ENCODE data around the gene SALL4.
"Not testable (repeated sequence)": the region's sequence is repeated elsewhere in the genome, so short reads cannot be mapped to it uniquely, and the experiment has no call there.

The SALL4 gene

GRCh38 chr20:51763965-51764602, 38.2 kb downstream of the SALL4 start:
- DNase-seq, result no peak

- DNase-seq, result no peak
Observed at GRCh38 chr20:51760905-51761546, 41.3 kb downstream of the SALL4 start.

DNA sequence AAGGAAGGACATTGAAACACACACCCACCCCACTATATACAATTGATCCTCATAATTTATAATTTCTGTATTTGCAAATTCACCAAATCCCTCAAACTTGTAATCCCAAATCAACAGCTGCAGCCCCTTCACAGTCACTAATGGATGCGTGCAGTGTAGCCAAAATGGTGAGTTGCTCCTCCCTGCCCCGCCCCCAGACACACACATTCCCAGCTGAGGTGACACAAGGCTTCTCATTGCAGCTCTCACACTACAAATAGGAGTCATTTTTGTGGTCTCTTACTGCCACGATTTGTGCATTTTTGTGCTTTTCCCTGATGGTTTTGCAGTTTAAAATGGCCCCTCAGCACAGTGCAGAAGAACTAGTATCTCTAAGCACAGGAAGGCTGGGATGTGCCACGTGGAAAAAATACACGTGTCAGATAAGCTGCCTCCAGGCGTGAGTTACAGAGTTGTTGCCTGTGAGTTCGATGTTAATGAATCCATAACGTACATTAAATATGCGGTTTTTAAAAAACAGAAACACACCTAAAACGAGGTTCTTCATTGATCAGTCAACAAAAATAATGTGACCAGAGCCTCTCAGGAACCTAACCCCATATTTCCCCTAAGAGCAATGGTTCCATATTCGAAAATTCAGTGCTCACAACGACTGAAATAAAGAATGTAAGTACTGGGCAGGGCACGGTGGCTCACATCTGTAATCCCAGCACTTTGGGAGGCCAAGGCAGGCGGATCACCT, 42.4 kb downstream of the SALL4 start:
- DNase-seq, result no peak

GRCh38 chr20:51758978-51759544, 43.3 kb downstream of the SALL4 start:
- DNase-seq, result no peak

DNA sequence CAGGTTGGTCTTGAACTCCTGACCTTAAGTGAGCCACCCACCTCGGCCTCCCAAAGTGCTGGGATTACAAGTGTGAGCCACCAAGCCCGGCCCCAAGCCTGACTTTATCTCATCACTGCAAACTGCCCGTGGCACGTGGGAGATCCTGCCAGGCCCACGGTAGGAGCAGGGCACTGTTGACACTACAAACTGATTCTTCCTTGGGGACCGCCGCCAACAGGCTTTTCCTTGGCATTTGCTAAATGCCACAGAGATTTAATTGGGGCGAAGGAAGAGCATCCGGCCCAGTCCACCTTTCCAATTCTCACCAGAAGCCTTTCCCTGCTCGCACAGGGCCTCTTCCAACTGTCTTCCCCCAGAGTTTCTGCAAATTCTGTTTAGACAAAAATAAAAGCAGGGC, 45.1 kb downstream of the SALL4 start:
- no peak for DNase-seq

GRCh38 chr20:51756653-51757052, 45.7 kb downstream of the SALL4 start:
- no peak for DNase-seq

GRCh38 chr20:51753220-51753619, 49.1 kb downstream of the SALL4 start:
- not testable (repeated sequence) for DNase-seq

- DNase-seq, result no peak
Observed at GRCh38 chr20:51752343-51752951, 49.9 kb downstream of the SALL4 start.

DNA sequence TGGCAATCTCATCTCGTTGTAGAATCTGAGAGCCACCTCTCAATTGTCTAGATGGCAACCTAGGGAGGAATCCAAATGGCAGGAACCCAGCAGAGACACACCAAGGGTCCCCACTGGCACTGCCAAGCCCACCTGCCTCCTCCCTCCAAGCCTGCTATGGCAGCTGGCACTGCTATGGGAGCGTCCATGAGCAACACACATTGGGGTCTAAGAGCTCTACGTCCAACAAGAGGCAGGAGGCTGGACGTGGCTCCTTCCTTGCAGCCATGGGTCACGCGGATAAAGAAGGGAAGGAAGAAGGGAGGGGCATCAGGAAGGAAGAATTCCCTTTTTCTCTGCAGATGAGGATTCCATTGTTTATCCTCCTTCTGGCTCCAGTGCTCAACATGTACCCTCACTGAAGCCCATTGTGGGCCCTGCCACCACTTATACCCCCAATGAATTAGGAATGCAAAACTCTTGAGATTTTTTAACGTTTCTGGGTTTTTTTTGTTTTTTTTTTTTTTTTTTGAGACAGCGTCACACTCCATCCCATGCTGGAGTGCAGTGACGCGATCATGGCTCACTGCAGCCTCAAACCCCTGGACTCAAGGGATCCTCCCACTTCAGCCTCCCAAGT, 51.4 kb downstream of the SALL4 start:
- DNase-seq, result no peak

- peak; percentile 77 for DNase-seq
Observed at GRCh38 chr20:51750037-51750769, 52.1 kb downstream of the SALL4 start.

- DNase-seq, result no peak
Observed at GRCh38 chr20:51749674-51750036, 52.7 kb downstream of the SALL4 start.

DNA sequence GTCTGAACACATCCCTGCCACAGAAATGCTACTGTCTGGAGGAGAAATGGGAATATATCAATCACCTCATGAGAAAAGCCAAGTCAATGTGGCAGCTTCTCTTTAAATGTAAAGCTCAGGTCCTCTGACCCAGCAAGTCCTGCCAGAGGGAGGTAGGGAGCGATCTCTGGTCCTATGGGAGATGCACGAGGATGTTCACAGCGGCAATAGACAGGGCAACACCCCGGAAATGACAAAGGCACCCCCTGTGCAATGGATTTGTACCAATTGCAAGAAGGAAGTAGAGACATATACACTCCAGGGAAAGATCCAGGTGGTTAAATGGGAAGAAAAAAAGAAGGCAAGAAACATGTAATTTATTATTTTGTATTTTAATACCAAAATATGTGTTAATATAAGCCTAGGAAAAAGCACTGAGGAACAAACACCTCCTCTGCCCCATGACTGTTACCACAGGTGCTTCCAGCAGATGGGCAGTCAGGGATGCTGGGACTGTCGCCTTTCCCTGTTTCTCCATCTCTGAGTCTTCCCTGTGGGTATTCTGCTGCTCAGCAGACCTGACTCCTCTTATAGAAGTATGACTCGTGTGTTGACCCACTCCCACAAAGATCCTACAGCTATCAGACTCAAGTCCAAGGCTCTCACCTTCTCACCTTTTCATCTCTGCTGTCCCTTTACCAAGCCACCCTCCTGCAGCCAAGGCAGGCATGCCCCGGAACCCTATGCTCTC, 55.0 kb downstream of the SALL4 start:
- DNase-seq, result no peak

GRCh38 chr20:51745804-51746203, 56.5 kb downstream of the SALL4 start:
- no peak for DNase-seq

- DNase-seq, result no peak
Observed at GRCh38 chr20:51740838-51741237, 61.5 kb downstream of the SALL4 start.

- DNase-seq, result not testable (repeated sequence)
Observed at GRCh38 chr20:51740308-51740707, 62.0 kb downstream of the SALL4 start.

DNA sequence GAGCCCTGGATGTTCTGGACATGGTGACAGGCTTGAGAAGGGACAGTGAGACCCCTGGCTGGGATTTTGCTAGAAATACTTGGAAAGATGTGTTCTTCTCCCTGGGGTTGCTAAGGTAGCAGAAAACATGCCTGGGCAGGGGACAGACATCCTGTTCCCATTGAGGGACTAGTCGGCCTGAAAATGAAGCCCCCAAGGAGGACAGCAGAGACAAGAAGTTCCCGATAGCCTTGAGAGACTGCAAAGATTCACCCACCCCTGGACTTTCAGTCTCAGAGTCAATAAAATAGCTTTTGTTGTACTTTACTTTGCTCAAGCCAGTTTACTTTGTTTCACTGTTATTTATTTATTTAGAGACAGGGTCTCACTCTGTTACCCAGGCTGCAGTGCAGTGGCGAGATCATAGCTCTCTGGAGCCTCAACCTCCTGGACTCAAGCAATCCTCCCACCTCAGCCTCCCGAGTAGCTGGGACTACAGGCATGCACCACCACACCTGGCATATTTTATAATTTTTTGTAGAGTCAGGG, 62.5 kb downstream of the SALL4 start:
- no peak for DNase-seq

- no peak for DNase-seq
Observed at GRCh38 chr20:51738877-51739447, 63.4 kb downstream of the SALL4 start.

GRCh38 chr20:51738261-51738660, 64.1 kb downstream of the SALL4 start:
- DNase-seq, result not testable (repeated sequence)

DNA sequence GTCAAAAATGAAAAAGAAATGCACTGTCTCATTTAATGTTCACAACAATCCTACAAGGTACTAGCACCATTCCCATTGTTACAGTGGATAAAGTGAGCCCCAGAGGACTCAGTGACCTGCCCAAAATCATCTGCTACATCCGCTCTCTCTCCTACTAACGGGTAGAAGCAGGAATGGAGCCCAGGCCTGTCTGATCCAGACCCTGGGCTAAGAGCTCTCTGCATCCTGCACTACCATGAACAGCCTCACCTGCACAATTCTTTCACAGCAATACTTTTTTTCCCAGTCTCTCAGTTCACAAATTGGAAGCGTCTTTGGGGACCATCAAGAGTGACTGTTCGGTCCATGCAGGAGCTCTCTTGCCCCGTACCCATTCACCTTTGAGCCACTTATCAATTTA, 65.4 kb downstream of the SALL4 start:
- no peak for DNase-seq

DNA sequence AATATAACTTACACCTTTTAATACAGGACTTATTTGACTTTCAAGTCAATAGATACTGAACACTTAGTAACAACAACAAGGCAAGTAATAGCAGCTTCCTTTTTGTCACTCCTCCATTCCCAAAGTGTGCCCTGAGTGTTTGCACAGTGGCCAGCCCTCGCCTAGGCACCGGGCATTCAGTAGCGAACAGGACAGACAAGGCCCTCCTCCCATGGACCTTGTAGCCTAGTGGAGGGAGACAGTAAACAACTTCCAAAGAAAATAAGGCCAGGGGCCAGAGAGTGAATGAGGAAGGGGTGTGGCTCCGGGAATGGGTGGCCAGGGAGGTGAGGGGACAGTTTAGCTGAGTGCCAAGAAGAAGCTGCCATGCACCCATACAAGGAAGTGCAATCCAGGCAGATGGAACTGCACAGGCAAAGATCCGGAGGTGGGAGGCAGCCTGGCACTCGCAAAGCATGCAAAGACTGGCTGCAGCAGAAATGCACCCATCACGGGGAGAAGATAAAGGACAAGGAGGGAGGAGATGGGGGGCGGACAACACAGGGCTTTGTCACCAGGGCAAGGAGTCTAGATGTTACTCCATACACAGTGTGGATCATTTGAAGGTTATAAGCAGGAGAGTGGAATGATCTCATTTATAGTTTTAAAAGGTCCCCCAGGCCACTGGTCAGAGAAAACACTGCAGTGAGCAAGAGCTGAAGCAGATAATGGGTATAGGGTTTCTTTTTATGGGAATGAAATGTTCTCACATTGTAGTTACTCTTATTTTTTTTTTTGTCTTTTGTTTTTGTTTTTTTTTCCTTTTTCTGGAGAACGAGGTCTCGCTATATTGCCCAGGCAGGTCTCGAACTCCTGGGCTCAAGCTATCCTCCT, 66.4 kb downstream of the SALL4 start:
- DNase-seq, result no peak
